Measurements from ENCODE around the gene COQ5.

COQ5 gene

DNA sequence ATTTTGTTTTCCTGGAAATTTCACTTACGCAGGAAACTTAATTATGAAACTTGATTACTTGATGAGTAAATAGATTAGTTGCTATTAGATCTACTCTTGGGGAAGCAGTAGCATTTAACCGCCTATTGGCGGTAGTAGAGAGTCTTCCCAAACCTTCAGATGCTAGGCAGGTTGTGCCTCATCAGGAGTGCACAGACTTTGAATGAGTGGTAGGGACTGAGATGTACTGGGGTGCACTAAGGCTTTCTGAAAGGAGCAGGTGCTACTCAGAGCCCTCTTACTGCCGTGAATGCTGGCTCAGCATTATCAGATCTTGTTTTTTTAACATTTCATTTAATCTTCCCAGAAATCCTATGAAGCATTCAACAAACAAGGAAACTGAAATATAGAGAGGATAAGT lies 75.0 kb downstream of the COQ5 start:
- H3K27ac ChIP-seq (ENCODE audit: low read depth, low read length): no peak overlapping the region

More for the DNA sequence above, 75.0 kb downstream of the COQ5 start:
- H3K27me3 ChIP-seq (ENCODE audit: control insufficient read depth, insufficient read depth, low read length): no peaks in the 10 kb centered on the region
- no peak overlapping the region for H3K9ac ChIP-seq (ENCODE audit: low read length)
- H3K4me3 ChIP-seq (ENCODE audit: low read length): no peak overlapping the region
- H3K4me1 ChIP-seq (ENCODE audit: control insufficient read depth, insufficient read depth, low read length): no peaks in the 10 kb centered on the region
- H3K36me3 ChIP-seq (ENCODE audit: control insufficient read depth, insufficient read depth, low read length): peaks cover 19% of the 10 kb centered on the region
